Endothelial cell of umbilical vein (primary cell): Measurements from ENCODE around the gene CCL14. TPM values are rescaled to one million over a fixed set of nuclear protein-coding genes. Genes with fewer than 3 reads are reported as not detected.

Experiments used
- BruUV-seq: library from RNA; stranded (reverse); fragments of 400-500 nt; replicated peaks from 2 replicates; lab custom pipeline; 2021; lab: Mats Ljungman, UMichigan
- CTCF ChIA-PET: fragments of 300-600, 350-600 bp; sonication (Branson Sonifier 250); formaldehyde crosslinking; loops from one replicate; lab custom pipeline; 2021; ENCODE audit warnings: antibody characterized with exemption, inconsistent platforms; lab: Charles Lee
- POLR2A ChIA-PET: fragments of 300-600, 350-600 bp; sonication (Branson Sonifier 250); formaldehyde crosslinking; loops from one replicate; lab custom pipeline; 2021; ENCODE audit warnings: antibody characterized with exemption, inconsistent platforms; lab: Charles Lee
- DNase-seq: peaks from one replicate; pipeline ENCODE4 v3.0.0-alpha.2; 2011; ENCODE audit warnings: low read depth, low spot score
- FAIRE-seq: peaks from 2 replicates; lab custom pipeline; 2011; peaks lifted over from hg19 to GRCh38; lab: Jason Lieb, UNC
- H2AFZ ChIP-seq: 2 replicates; pipeline ENCODE4 v1.6.0; 2012; ENCODE audit warnings: low read depth, low read length, control low read depth, inconsistent platforms
- H3K27ac ChIP-seq: 2 replicates; pipeline ENCODE4 v1.5.1; 2011; ENCODE audit warnings: low read depth, mild to moderate bottlenecking, control low read depth, low read length, moderate library complexity; ENCODE audit not compliant: insufficient read depth
- H3K27me3 ChIP-seq, 2 experiments: 2 replicates each; pipeline versions ENCODE4 v1.6.0 to v1.6.1; 2011; ENCODE audit warnings: low read length in 2 of 2, mixed read lengths in 1 of 2; ENCODE audit not compliant: control insufficient read depth in 2 of 2, insufficient read depth in 2 of 2
- H3K36me3 ChIP-seq, 2 experiments: 2 replicates in 1 of 2; 3 replicates in 1 of 2; pipeline ENCODE4 v1.5.1; 2011; ENCODE audit warnings: low read length in 2 of 2, mild to moderate bottlenecking in 1 of 2, moderate library complexity in 1 of 2; ENCODE audit not compliant: control insufficient read depth in 2 of 2, insufficient read depth in 2 of 2; ENCODE audit errors: extremely low read depth in 1 of 2
- H3K4me1 ChIP-seq: 3 replicates; pipeline ENCODE4 v1.5.1; 2011; ENCODE audit warnings: mild to moderate bottlenecking, low read length; ENCODE audit not compliant: control insufficient read depth, insufficient read depth; ENCODE audit errors: extremely low read depth
- H3K4me2 ChIP-seq: 2 replicates; pipeline ENCODE4 v1.6.1; 2011; ENCODE audit warnings: low read length, control low read depth, mixed read lengths; ENCODE audit not compliant: insufficient read depth
- H3K4me3 ChIP-seq, 3 experiments: fragments of 200-600 bp in 1 of 3; sonication (generic), shearing (Covaris generic) in 1 of 3; replicated peaks in 1 of 3; 2 replicates each; pipeline ENCODE4 v1.5.1; 2011 to 2016; ENCODE audit warnings: control low read depth in 3 of 3, low read length in 3 of 3, mild to moderate bottlenecking in 2 of 3, inconsistent platforms in 1 of 3, low read depth in 1 of 3, moderate library complexity in 1 of 3; ENCODE audit not compliant: insufficient read depth in 1 of 3
- H3K79me2 ChIP-seq: 2 replicates; pipeline ENCODE4 v1.6.0; 2012; ENCODE audit warnings: low read length, inconsistent platforms; ENCODE audit not compliant: control insufficient read depth, insufficient read depth
- H3K9ac ChIP-seq: replicated peaks from 2 replicates; pipeline ENCODE3; 2011; ENCODE audit warnings: low read length, control low read depth; ENCODE audit not compliant: insufficient read depth; ENCODE audit errors: extremely low read depth
- H3K9me1 ChIP-seq: replicated peaks from 3 replicates; pipeline ENCODE4 v1.6.0; 2011; ENCODE audit warnings: mild to moderate bottlenecking, low read length; ENCODE audit not compliant: control insufficient read depth, insufficient read depth; ENCODE audit errors: extremely low read depth
- H3K9me3 ChIP-seq: replicated peaks from 2 replicates; pipeline ENCODE4 v1.5.1; 2012; ENCODE audit warnings: low read length, inconsistent platforms; ENCODE audit not compliant: control insufficient read depth, insufficient read depth
- H4K20me1 ChIP-seq: replicated peaks from 2 replicates; pipeline ENCODE3; 2011; ENCODE audit warnings: mild to moderate bottlenecking, low read length; ENCODE audit not compliant: control insufficient read depth, insufficient read depth; ENCODE audit errors: extremely low read depth
- CTCF ChIP-seq, 2 donors: IDR thresholded peaks; 1 replicate in 1 of 2; 2 replicates in 1 of 2; pipeline ENCODE4 v1.5.1; 2011; ENCODE audit warnings: low read length in 2 of 2, mild to moderate bottlenecking in 2 of 2, moderate library complexity in 2 of 2, control low read depth in 1 of 2, inconsistent platforms in 1 of 2, low read depth in 1 of 2; ENCODE audit not compliant: insufficient read depth in 1 of 2; ENCODE audit errors: extremely low read depth in 1 of 2
- EZH2 ChIP-seq: IDR thresholded peaks from 2 replicates; pipeline ENCODE4 v1.6.1; 2012; ENCODE audit warnings: borderline replicate concordance, low read depth, mild to moderate bottlenecking, moderate library complexity, low read length, inconsistent platforms; ENCODE audit not compliant: severe bottlenecking
- FOS ChIP-seq: IDR thresholded peaks from 2 replicates; pipeline ENCODE4 v1.6.1; 2011; ENCODE audit warnings: mild to moderate bottlenecking, low read length, moderate library complexity, borderline replicate concordance; ENCODE audit not compliant: insufficient read depth
- GATA2 ChIP-seq: IDR thresholded peaks from 2 replicates; pipeline ENCODE4 v1.7.0; 2011; ENCODE audit warnings: low read depth, mild to moderate bottlenecking, moderate library complexity, mixed read lengths, low read length; ENCODE audit not compliant: insufficient read length, insufficient read depth
- JUN ChIP-seq: IDR thresholded peaks from 2 replicates; pipeline ENCODE4 v1.6.1; 2011; ENCODE audit warnings: borderline replicate concordance, low read depth; ENCODE audit not compliant: insufficient read length, insufficient read depth
- MAX ChIP-seq: IDR thresholded peaks from 2 replicates; pipeline ENCODE4 v1.6.1; 2011; ENCODE audit not compliant: insufficient read depth, insufficient read length
- MYC ChIP-seq: IDR thresholded peaks from one replicate; pipeline ENCODE4 v1.6.1; 2011; ENCODE audit warnings: mild to moderate bottlenecking, low read depth, low read length
- POLR2A ChIP-seq: IDR thresholded peaks from 2 replicates; pipeline ENCODE4 v1.6.1; 2012; ENCODE audit warnings: low read depth, mild to moderate bottlenecking, control low read depth, low read length
- POLR2AphosphoS5 ChIP-seq: IDR thresholded peaks from 2 replicates; pipeline ENCODE4 v1.6.1; 2012; ENCODE audit warnings: low read depth, mild to moderate bottlenecking, control low read depth, low read length, moderate library complexity; ENCODE audit not compliant: insufficient read depth
- dilution Hi-C: fragments of 300-500 bp; cut with MboI; formaldehyde crosslinking; loops from one replicate; pipeline ENCODE4 v1.15.0; 2019; ENCODE audit warnings: low sequenced_read_pairs; ENCODE audit not compliant: extremely low pct_ligation_motif_present
- intact Hi-C: fragments of 100-400 bp; cut with micrococcal nuclease; formaldehyde crosslinking; loops from one replicate; pipeline ENCODE4 v1.10.0; 2022
- polyA plus RNA-seq, 4 experiments: library from polyadenylated mRNA; depleted of rRNA in 3 of 4; stranded (reverse) in 3 of 4; unstranded in 1 of 4; fragments of >200 nt; gene quantifications; 2 replicates each; pipeline versions ENCODE4 v1.2.1 to v1.2.3, GENCODE V29; 2011 to 2012; ENCODE audit warnings: missing spikeins in 1 of 4
- total RNA-seq: library from RNA; stranded (reverse); gene quantifications from 2 replicates; pipeline ENCODE4 v1.2.3, GENCODE V29; 2021

Gene CCL14
- total and polyA plus RNA-seq, 2 donors (not counting 3 experiments of a cell fraction or from before 2014, with no cell fraction given): 21.3 to 25.8 TPM

- ChIA-PET POLR2A (no interaction called here), CTCF (interaction anchor here (1.3 to 2.7 kb wide), 5 partner anchors 10 to 201 kb away, joined by 4 to 16 read pairs (median 9); no protein-coding TSS in a partner anchor)
- Histone ChIP-seq H3K27me3 (peaks cover 0 to 4% of the 10 kb centered on the region in 2 experiments), H3K9me1 (no peaks in the 10 kb centered on the region), H3K79me2 (no peaks in the 10 kb centered on the region), H3K9me3 (no peaks in the 10 kb centered on the region), H3K4me2 (no peak overlapping the region), H3K9ac (no peak overlapping the region), H3K4me1 (no peaks in the 10 kb centered on the region), H3K27ac (no peak overlapping the region), H4K20me1 (no peaks in the 10 kb centered on the region), H3K36me3 (no peaks in the 10 kb centered on the region), H2AFZ (no peak overlapping the region), H3K4me3 (no peak overlapping the region)
- FAIRE-seq (no peak), DNase-seq (no peak)
- TF ChIP-seq POLR2AphosphoS5 (no peak), CTCF (IDR thresholded peaks at IDR 0.05; ENCODE audit: extremely low read depth in 1 of 2, insufficient read depth in 1 of 2, low read depth in 1 of 2, low read length in 2 of 2) (no peak), POLR2A (no peak), FOS (no peak), EZH2 (no peak), GATA2 (no peak), JUN (no peak), MAX (no peak), MYC (no peak)
- no TSS peak for BruUV-seq
- intact Hi-C loops (loop anchor here (10.0 kb wide), 1 partner anchor 103 kb away; no protein-coding TSS in a partner anchor), dilution Hi-C loops (no loop called here)
Measured at GRCh38 chr17:35948092-35948491, 38.4 kb downstream of the CCL14 start.
